Keratinocyte (primary cell): Measurements from ENCODE around the gene AK1. TPM values are rescaled to one million over a fixed set of nuclear protein-coding genes. Genes with fewer than 3 reads are reported as not detected.

Experiments
- DNase-seq: peaks from one replicate; pipeline ENCODE4 v3.0.0-alpha.2; 2011; ENCODE audit warnings: low read depth, missing footprints, low spot score
- FAIRE-seq: peaks from 2 replicates; lab custom pipeline; 2011; peaks lifted over from hg19 to GRCh38; lab: Jason Lieb, UNC
- H2AFZ ChIP-seq: 2 replicates; pipeline ENCODE4 v1.6.0; 2012; ENCODE audit warnings: low read length, control low read depth, inconsistent platforms; ENCODE audit not compliant: control insufficient read depth
- H3K27ac ChIP-seq: 2 replicates; pipeline ENCODE4 v1.5.1; 2011; ENCODE audit warnings: low read length; ENCODE audit not compliant: control insufficient read depth, insufficient read depth
- H3K27me3 ChIP-seq: 3 replicates; pipeline ENCODE4 v1.6.0; 2011; ENCODE audit warnings: low read length; ENCODE audit not compliant: control insufficient read depth, insufficient read depth; ENCODE audit errors: extremely low read depth
- H3K36me3 ChIP-seq, 2 experiments: 2 replicates in 1 of 2; 3 replicates in 1 of 2; pipeline ENCODE4 v1.5.1; 2011; ENCODE audit warnings: low read length in 2 of 2, mild to moderate bottlenecking in 1 of 2; ENCODE audit not compliant: control insufficient read depth in 2 of 2, insufficient read depth in 2 of 2; ENCODE audit errors: extremely low read depth in 1 of 2
- H3K4me1 ChIP-seq: 3 replicates; pipeline ENCODE4 v1.5.1; 2011; ENCODE audit warnings: low read length; ENCODE audit not compliant: control insufficient read depth, insufficient read depth; ENCODE audit errors: extremely low read depth
- H3K4me2 ChIP-seq: 3 replicates; pipeline ENCODE4 v1.6.0; 2011; ENCODE audit warnings: low read depth, low read length; ENCODE audit not compliant: control insufficient read depth, insufficient read depth; ENCODE audit errors: extremely low read depth
- H3K4me3 ChIP-seq, 3 experiments: fragments of 200-600 bp in 1 of 3; sonication (generic) in 1 of 3; 2 replicates in 2 of 3; 3 replicates in 1 of 3; pipeline ENCODE4 v1.5.1; 2011 to 2016; ENCODE audit warnings: low read length in 3 of 3, mild to moderate bottlenecking in 3 of 3, control low read depth in 2 of 3, inconsistent platforms in 1 of 3, low read depth in 1 of 3, mixed read lengths in 1 of 3, mixed run types in 1 of 3, moderate library complexity in 1 of 3; ENCODE audit not compliant: control insufficient read depth in 2 of 3, insufficient read depth in 2 of 3; ENCODE audit errors: extremely low read depth in 1 of 3
- H3K79me2 ChIP-seq: 2 replicates; pipeline ENCODE4 v1.6.0; 2012; ENCODE audit warnings: low read length; ENCODE audit not compliant: control insufficient read depth, insufficient read depth
- H3K9ac ChIP-seq: 3 replicates; pipeline ENCODE4 v1.6.0; 2011; ENCODE audit warnings: low read length; ENCODE audit not compliant: control insufficient read depth, insufficient read depth; ENCODE audit errors: extremely low read depth
- H3K9me1 ChIP-seq: 3 replicates; pipeline ENCODE4 v1.6.0; 2011; ENCODE audit warnings: low read length; ENCODE audit not compliant: control insufficient read depth, insufficient read depth; ENCODE audit errors: extremely low read depth
- H3K9me3 ChIP-seq: 2 replicates; pipeline ENCODE4 v1.5.1; 2012; ENCODE audit warnings: low read depth, low read length; ENCODE audit not compliant: control insufficient read depth
- H4K20me1 ChIP-seq: 3 replicates; pipeline ENCODE4 v1.6.0; 2011; ENCODE audit warnings: low read length; ENCODE audit not compliant: control insufficient read depth, insufficient read depth; ENCODE audit errors: extremely low read depth
- EZH2 ChIP-seq: IDR thresholded peaks from one replicate; pipeline ENCODE4 v1.6.1; 2012; ENCODE audit warnings: inconsistent platforms, mild to moderate bottlenecking, low read length, moderate library complexity
- dilution Hi-C: fragments of 300-500 bp; cut with MboI; formaldehyde crosslinking; loops from one replicate; pipeline ENCODE4 v1.7.0; 2020; ENCODE audit warnings: low sequenced_read_pairs; ENCODE audit not compliant: extremely low pct_ligation_motif_present
- polyA plus RNA-seq, 5 experiments: library from polyadenylated mRNA; depleted of rRNA in 3 of 5; stranded (reverse) in 3 of 5; stranded (forward) in 1 of 5; unstranded in 1 of 5; fragments of >200 nt; gene quantifications; 1 replicate in 1 of 5; 2 replicates in 3 of 5; 3 replicates in 1 of 5; pipeline versions ENCODE4 v1.2.1 to v1.2.3, GENCODE V29; 2011 to 2012; ENCODE audit warnings: missing spikeins in 2 of 5, low read depth in 1 of 5, low replicate concordance in 1 of 5
- TF ChIP-seq, protein P1 (sequence below), 3 experiments: IDR thresholded peaks in 1 of 3; conservative IDR thresholded peaks in 1 of 3; optimal IDR thresholded peaks in 1 of 3; 2 replicates in 2 of 3; 3 replicates in 1 of 3; pipeline versions ENCODE3 to v1.5.1; 2011; ENCODE audit warnings: low read length in 3 of 3, mild to moderate bottlenecking in 3 of 3, moderate library complexity in 2 of 3, control low read depth in 1 of 3, inconsistent platforms in 1 of 3; ENCODE audit not compliant: insufficient read depth in 2 of 3; ENCODE audit errors: extremely low read depth in 1 of 3

AK1 gene
- polyA plus RNA-seq, 1 donor (not counting 4 experiments of a cell fraction or from before 2014, with no cell fraction given): 40.2 TPM

DNA sequence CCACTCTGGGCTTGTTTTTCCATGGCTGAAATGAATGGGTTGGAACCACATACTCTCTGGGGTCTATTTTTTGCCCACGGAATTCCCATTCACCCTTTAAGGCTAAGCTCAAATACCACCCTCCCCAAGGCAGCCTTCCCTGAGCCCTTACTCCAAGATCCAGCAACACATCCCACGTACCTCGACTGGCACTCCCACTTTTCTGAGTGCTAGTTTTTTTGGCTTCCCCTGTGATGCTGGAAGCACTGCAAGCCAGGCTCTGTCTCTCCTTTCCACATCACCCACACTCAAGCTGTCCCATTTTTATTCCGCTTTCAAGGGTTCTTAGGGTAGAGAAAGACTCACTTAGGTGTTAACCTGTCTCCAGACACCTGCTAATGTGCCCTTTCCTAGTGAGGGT, 15.9 kb upstream of the AK1 start:
- H3K36me3 ChIP-seq: peaks cover 31 to 32% of the 10 kb centered on the region in 2 experiments
- dilution Hi-C loops: no loop called here

DNA sequence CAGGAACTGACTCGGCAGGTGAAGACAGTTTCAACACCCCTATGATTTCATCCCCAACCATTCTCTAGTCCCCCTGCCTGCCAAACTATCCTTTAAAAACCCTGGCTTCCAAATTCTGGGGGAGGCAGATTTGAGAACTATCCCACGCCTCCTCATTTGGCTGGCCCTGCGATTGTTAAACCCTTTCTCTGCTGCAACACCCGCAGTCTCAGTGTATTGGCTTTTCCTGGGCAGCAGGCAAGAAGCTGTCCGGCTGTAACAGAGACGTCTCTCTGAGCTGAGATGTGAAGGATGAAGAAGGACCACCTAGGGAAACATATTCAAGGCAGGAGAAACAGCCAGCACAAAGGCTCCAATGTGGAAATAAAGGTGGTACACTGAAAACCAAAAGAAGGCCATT, 15.4 kb upstream of the AK1 start:
- TF ChIP-seq, protein P1, sequence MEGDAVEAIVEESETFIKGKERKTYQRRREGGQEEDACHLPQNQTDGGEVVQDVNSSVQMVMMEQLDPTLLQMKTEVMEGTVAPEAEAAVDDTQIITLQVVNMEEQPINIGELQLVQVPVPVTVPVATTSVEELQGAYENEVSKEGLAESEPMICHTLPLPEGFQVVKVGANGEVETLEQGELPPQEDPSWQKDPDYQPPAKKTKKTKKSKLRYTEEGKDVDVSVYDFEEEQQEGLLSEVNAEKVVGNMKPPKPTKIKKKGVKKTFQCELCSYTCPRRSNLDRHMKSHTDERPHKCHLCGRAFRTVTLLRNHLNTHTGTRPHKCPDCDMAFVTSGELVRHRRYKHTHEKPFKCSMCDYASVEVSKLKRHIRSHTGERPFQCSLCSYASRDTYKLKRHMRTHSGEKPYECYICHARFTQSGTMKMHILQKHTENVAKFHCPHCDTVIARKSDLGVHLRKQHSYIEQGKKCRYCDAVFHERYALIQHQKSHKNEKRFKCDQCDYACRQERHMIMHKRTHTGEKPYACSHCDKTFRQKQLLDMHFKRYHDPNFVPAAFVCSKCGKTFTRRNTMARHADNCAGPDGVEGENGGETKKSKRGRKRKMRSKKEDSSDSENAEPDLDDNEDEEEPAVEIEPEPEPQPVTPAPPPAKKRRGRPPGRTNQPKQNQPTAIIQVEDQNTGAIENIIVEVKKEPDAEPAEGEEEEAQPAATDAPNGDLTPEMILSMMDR (optimal IDR thresholded peaks at IDR 0.05 in 1 of 3, IDR thresholded peaks at IDR 0.05 in 1 of 3, conservative IDR thresholded peaks at IDR 0.05 in 1 of 3; ENCODE audit: extremely low read depth in 1 of 3, insufficient read depth in 2 of 3, low read length in 3 of 3): no peak
- no peak for TF ChIP-seq EZH2
- H3K9ac ChIP-seq: no peak overlapping the region
- no peaks in the 10 kb centered on the region for H4K20me1 ChIP-seq
- no peak overlapping the region for H3K4me2 ChIP-seq
- no peaks in the 10 kb centered on the region for H3K4me1 ChIP-seq
- H3K9me1 ChIP-seq: no peaks in the 10 kb centered on the region
- peaks cover under 1% of the 10 kb centered on the region for H3K79me2 ChIP-seq
- H3K27me3 ChIP-seq: no peaks in the 10 kb centered on the region
- DNase-seq: no peak
- no peak overlapping the region for H2AFZ ChIP-seq
- no peak overlapping the region for H3K27ac ChIP-seq
- FAIRE-seq: no peak
- dilution Hi-C loops: no loop called here
- H3K4me3 ChIP-seq: no peak overlapping the region
- peaks cover 13% of the 10 kb centered on the region for H3K9me3 ChIP-seq
- peaks cover 31 to 32% of the 10 kb centered on the region in 2 experiments for H3K36me3 ChIP-seq

More for the DNA sequence above, 15.9 kb upstream of the AK1 start:
- TF ChIP-seq, protein P1 (optimal IDR thresholded peaks at IDR 0.05 in 1 of 3, IDR thresholded peaks at IDR 0.05 in 1 of 3, conservative IDR thresholded peaks at IDR 0.05 in 1 of 3; ENCODE audit: extremely low read depth in 1 of 3, insufficient read depth in 2 of 3, low read length in 3 of 3): no peak
- TF ChIP-seq EZH2: no peak
- Histone ChIP-seq H3K79me2 (peaks cover 2% of the 10 kb centered on the region), H3K4me2 (no peak overlapping the region), H3K4me1 (peaks cover 2% of the 10 kb centered on the region), H3K27ac (no peak overlapping the region), H3K9me3 (peaks cover 13% of the 10 kb centered on the region), H2AFZ (no peak overlapping the region), H3K4me3 (no peak overlapping the region), H3K9me1 (no peaks in the 10 kb centered on the region), H3K27me3 (no peaks in the 10 kb centered on the region), H4K20me1 (no peaks in the 10 kb centered on the region), H3K9ac (no peak overlapping the region)
- no peak for FAIRE-seq
- no peak for DNase-seq
